NB4 (cell line): ENCODE results near the gene INPP5A.

ENCODE experiments used
- DNase-seq: peaks from one replicate; pipeline ENCODE4 v3.0.0; 2010; ENCODE audit warnings: low read depth
- H3K4me3 ChIP-seq: one replicate; pipeline ENCODE4 v1.5.1; 2011; ENCODE audit warnings: mild to moderate bottlenecking, low read depth, low read length, moderate library complexity
- CTCF ChIP-seq: IDR thresholded peaks from one replicate; pipeline ENCODE4 v1.5.1; 2012; ENCODE audit warnings: low read depth, low read length
- MYC ChIP-seq: IDR thresholded peaks from 2 replicates; pipeline ENCODE4 v1.6.1; 2011; ENCODE audit warnings: low read depth, low read length
- POLR2A ChIP-seq: IDR thresholded peaks from 2 replicates; pipeline ENCODE4 v1.6.1; 2011; ENCODE audit warnings: mild to moderate bottlenecking; ENCODE audit not compliant: insufficient read length; ENCODE audit errors: extremely low read depth
- TF ChIP-seq, protein P1 (sequence below): IDR thresholded peaks from 2 replicates; pipeline ENCODE4 v1.6.1; 2011; ENCODE audit warnings: low read depth, low read length

The INPP5A gene

GRCh38 chr10:132708936-132709335 is 171.3 kb downstream of the INPP5A start:
- TF ChIP-seq MYC (no peak), CTCF (no peak), POLR2A (no peak)
- TF ChIP-seq, protein P1, sequence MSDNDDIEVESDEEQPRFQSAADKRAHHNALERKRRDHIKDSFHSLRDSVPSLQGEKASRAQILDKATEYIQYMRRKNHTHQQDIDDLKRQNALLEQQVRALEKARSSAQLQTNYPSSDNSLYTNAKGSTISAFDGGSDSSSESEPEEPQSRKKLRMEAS, result no peak
- DNase-seq, result no peak
- H3K4me3 ChIP-seq, result no peak overlapping the region

GRCh38 chr10:132709471-132709951 is 171.9 kb downstream of the INPP5A start:
- no peak for DNase-seq
- H3K4me3 ChIP-seq, result no peak overlapping the region
- TF ChIP-seq, protein P1, result no peak
- TF ChIP-seq CTCF (no peak), MYC (no peak), POLR2A (no peak)

- H3K4me3 ChIP-seq, result no peak overlapping the region
- no peak for DNase-seq
- no peak for TF ChIP-seq MYC
- TF ChIP-seq POLR2A, result no peak
- TF ChIP-seq, protein P1, result no peak
- TF ChIP-seq CTCF, result no peak
Observed at GRCh38 chr10:132710036-132710686, 172.6 kb downstream of the INPP5A start.

GRCh38 chr10:132710746-132711612 is 173.4 kb downstream of the INPP5A start:
- no peak overlapping the region for H3K4me3 ChIP-seq
- no peak for DNase-seq
- no peak for TF ChIP-seq POLR2A
- TF ChIP-seq CTCF, result no peak
- TF ChIP-seq, protein P1, result no peak
- no peak for TF ChIP-seq MYC

DNA sequence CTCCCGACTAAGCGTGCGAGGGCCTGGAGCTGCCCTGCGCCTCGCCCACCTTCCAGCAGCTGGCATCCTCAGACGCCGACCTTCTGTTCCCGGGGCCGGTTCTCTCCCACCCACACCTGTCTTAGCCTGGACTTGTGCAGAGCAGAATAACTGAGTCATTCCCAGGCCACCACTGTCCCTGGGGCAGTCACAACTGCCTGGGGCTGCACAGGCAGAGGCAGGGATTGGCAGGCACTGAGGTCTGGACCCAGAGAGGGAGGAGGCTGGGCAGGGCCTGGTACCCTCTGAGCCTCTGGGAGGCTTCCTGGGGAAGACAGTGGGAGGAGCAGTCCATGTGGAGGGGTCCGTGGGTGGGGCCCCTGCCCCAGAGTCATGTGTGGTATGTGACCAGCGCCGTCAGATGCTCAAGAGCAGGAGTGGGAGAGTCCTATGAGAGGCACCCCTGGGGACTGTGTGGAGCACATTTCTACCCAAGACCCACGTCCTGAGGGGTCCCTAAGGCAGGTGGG is 174.1 kb downstream of the INPP5A start:
- H3K4me3 ChIP-seq, result no peak overlapping the region
- no peak for TF ChIP-seq MYC
- TF ChIP-seq CTCF, result no peak
- no peak for TF ChIP-seq POLR2A
- TF ChIP-seq, protein P1, result no peak
- DNase-seq, result no peak
